CD8-positive, alpha-beta memory T cell (primary cell): Measurements from ENCODE around the gene EPS15. TPM values are rescaled to one million over a fixed set of nuclear protein-coding genes. Genes with fewer than 3 reads are reported as not detected.

Experiments
- CTCF ChIA-PET: fragments of 350-600 bp; sonication (Branson Sonifier 250); formaldehyde crosslinking; loops from one replicate; lab custom pipeline; 2021; ENCODE audit warnings: antibody characterized with exemption; lab: Charles Lee
- POLR2A ChIA-PET: fragments of 350-600 bp; sonication (Branson Sonifier 250); formaldehyde crosslinking; loops from one replicate; lab custom pipeline; 2021; ENCODE audit warnings: antibody characterized with exemption; lab: Charles Lee
- DNase-seq, 5 donors: peaks; one replicate each; pipeline versions ENCODE4 v3.0.0 to v3.0.0-alpha.2; 2020 to 2022; ENCODE audit warnings: mixed read lengths in 1 of 5
- H3K27ac ChIP-seq: one replicate; pipeline ENCODE4 v1.7.0; 2013; ENCODE audit warnings: low read depth, mild to moderate bottlenecking, low read length, moderate library complexity
- H3K27me3 ChIP-seq: 2 replicates; pipeline ENCODE4 v1.7.0; 2013; ENCODE audit warnings: low read length, mild to moderate bottlenecking; ENCODE audit not compliant: insufficient read depth, poor library complexity, severe bottlenecking
- H3K36me3 ChIP-seq: 2 replicates; pipeline ENCODE4 v1.7.0; 2013; ENCODE audit warnings: mild to moderate bottlenecking, low read length, moderate library complexity; ENCODE audit not compliant: insufficient read depth
- H3K4me1 ChIP-seq: 2 replicates; pipeline ENCODE4 v1.7.0; 2013; ENCODE audit warnings: mild to moderate bottlenecking, low read length, moderate library complexity; ENCODE audit not compliant: insufficient read depth
- H3K4me3 ChIP-seq: 2 replicates; pipeline ENCODE4 v1.7.0; 2013; ENCODE audit warnings: mild to moderate bottlenecking, low read length
- H3K9me3 ChIP-seq: 2 replicates; pipeline ENCODE4 v1.7.0; 2013; ENCODE audit warnings: mild to moderate bottlenecking, low read length
- H3K27ac Mint-ChIP-seq, 8 donors: one replicate each; pipeline ENCODE4 v1.8.0; 2020 to 2021; ENCODE audit warnings: mixed read lengths in 8 of 8, mild to moderate bottlenecking in 6 of 8, inconsistent platforms in 3 of 8, moderate library complexity in 3 of 8
- H3K27me3 Mint-ChIP-seq, 2 donors: one replicate each; pipeline ENCODE4 v1.8.0; 2020 to 2021; ENCODE audit warnings: mixed read lengths in 2 of 2, mild to moderate bottlenecking in 1 of 2, moderate library complexity in 1 of 2
- H3K36me3 Mint-ChIP-seq, 3 donors: one replicate each; pipeline ENCODE4 v1.8.0; 2020 to 2021; ENCODE audit warnings: mixed read lengths in 3 of 3, inconsistent platforms in 1 of 3, mild to moderate bottlenecking in 1 of 3
- H3K4me1 Mint-ChIP-seq, 3 donors: one replicate each; pipeline ENCODE4 v1.8.0; 2020 to 2021; ENCODE audit warnings: mixed read lengths in 3 of 3, inconsistent platforms in 1 of 3, mild to moderate bottlenecking in 1 of 3
- H3K4me3 Mint-ChIP-seq, 7 donors: one replicate each; pipeline ENCODE4 v1.8.0; 2020 to 2021; ENCODE audit warnings: mixed read lengths in 7 of 7, mild to moderate bottlenecking in 6 of 7, moderate library complexity in 4 of 7, inconsistent platforms in 2 of 7
- H3K9me3 Mint-ChIP-seq, 5 donors: one replicate each; pipeline ENCODE4 v1.8.0; 2020 to 2022; ENCODE audit warnings: mixed read lengths in 5 of 5, mild to moderate bottlenecking in 3 of 5, moderate library complexity in 2 of 5, inconsistent platforms in 1 of 5
- polyA plus RNA-seq: library from polyadenylated mRNA; unstranded; fragments of 300-500 nt; fragmentation: Illumina TruSeq; gene quantifications from one replicate; pipeline ENCODE4 v1.2.3, GENCODE V29; 2021
- total RNA-seq, 2 experiments: library from RNA; stranded (reverse); gene quantifications; one replicate each; pipeline ENCODE4 v1.2.3, GENCODE V29; 2021

The EPS15 gene
- total and polyA plus RNA-seq, 3 experiments from 2014 or later: 59.6 to 112 (median 108) TPM

- no peaks in the 10 kb centered on the region for H3K36me3 ChIP-seq
- CTCF ChIA-PET: no interaction called here
- Mint-ChIP-seq H3K4me1 (peaks cover 0 to 2% (median 0%) of the 10 kb centered on the region in 3 donors), H3K36me3 (no peaks in the 10 kb centered on the region), H3K27ac (peak overlapping the region in 1 of 8 donors; percentile 78), H3K27me3 (no peaks in the 10 kb centered on the region), H3K4me3 (no peak overlapping the region), H3K9me3 (no peaks in the 10 kb centered on the region)
- no peak for DNase-seq
- H3K27me3 ChIP-seq: no peaks in the 10 kb centered on the region
- no peak overlapping the region for H3K27ac ChIP-seq
- POLR2A ChIA-PET: no interaction called here
- no peaks in the 10 kb centered on the region for H3K4me1 ChIP-seq
- no peak overlapping the region for H3K4me3 ChIP-seq
- no peaks in the 10 kb centered on the region for H3K9me3 ChIP-seq
Measured at GRCh38 chr1:51304360-51304759, 214.7 kb downstream of the EPS15 start.

Other genes with a start within 250 kb of the EPS15 start
- gene TTC39A, start 188.7 kb downstream of the EPS15 start, total RNA-seq: under 1 TPM in 1 of 2 experiments, not detected in 1; 0.28 TPM
- not detected for gene TTC39A, start 188.7 kb downstream of the EPS15 start, polyA plus RNA-seq
- 10 to 100 TPM; 43.4 to 48.0 TPM for gene OSBPL9, start 97.8 kb upstream of the EPS15 start, total RNA-seq
- gene OSBPL9, start 97.8 kb upstream of the EPS15 start, polyA plus RNA-seq: 47.6 TPM